ENCODE results near the gene LRRC75A. TPM values are rescaled to one million over a fixed set of nuclear protein-coding genes. Genes with fewer than 3 reads are reported as not detected.

The LRRC75A gene, protein sequence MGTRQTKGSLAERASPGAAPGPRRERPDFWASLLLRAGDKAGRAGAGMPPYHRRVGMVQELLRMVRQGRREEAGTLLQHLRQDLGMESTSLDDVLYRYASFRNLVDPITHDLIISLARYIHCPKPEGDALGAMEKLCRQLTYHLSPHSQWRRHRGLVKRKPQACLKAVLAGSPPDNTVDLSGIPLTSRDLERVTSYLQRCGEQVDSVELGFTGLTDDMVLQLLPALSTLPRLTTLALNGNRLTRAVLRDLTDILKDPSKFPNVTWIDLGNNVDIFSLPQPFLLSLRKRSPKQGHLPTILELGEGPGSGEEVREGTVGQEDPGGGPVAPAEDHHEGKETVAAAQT
- 1 to 10 TPM; 1.8 to 2.3 TPM for total RNA-seq

DNA sequence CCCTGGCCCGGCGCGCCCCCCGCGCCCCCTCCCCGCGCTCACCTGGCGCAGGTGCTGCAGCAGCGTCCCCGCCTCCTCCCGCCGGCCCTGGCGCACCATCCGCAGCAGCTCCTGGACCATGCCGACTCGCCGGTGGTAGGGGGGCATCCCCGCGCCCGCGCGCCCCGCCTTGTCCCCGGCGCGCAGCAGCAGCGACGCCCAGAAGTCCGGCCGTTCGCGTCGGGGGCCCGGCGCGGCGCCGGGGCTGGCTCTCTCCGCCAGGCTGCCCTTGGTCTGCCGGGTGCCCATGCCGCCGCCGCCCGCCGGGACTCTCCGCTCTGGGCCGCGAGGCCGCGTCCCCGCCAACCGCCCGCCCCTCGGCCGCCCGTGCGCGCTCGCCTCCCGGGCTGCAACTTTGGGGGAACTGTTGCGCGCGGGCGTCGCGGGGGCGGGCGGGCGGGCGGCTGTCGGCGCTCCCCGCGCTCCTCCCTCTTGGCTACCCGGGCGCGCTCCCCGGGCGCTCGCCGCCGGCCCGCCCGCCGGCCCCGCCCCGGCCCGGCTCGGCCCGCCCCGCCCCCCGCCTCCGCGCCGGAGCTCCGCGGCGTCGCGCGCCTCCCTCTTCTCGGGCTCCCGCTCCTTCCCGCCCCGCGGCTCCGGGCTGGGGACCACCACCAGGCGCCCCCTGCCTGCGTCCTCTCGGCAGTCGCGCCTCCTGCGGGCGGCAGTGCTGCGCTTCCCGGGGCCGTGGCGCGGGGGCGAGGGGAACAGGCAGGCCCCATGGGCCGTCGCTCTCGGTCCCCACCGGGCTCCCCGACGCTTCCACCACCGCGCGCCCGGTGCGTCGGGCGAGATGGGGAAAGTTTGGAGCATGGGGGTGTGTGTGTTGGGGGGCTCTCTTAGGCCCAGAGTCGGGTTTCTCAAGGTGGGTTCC lies at the start of gene LRRC75A:
Gene LRRC75A (minus strand): TSS at position 491 of the 910 bp plus-strand sequence. CDS start 203 bp downstream, at position 288.
- ChIA-PET CTCF (no interaction called here), POLR2A (interaction anchor here (0.6 kb wide), 1 partner anchor 25 kb away, joined by 3 read pairs; no protein-coding TSS in a partner anchor)
- Mint-ChIP-seq H3K4me3 (peak within 1 kb of the TSS; percentile 70), H3K27ac (no peak within 1 kb of the TSS), H3K36me3 (ENCODE audit: low read depth) (no peaks in the 10 kb centered on the region), H3K27me3 (peaks cover 4% of the 10 kb centered on the region), H3K4me1 (ENCODE audit: low read depth) (peaks cover 13% of the 10 kb centered on the region), H3K9me3 (no peaks in the 10 kb centered on the region)
- peak; percentile 87 for ATAC-seq
- intact Hi-C loops (cut with micrococcal nuclease), result no loop called here
- TF ChIP-seq, protein P1, sequence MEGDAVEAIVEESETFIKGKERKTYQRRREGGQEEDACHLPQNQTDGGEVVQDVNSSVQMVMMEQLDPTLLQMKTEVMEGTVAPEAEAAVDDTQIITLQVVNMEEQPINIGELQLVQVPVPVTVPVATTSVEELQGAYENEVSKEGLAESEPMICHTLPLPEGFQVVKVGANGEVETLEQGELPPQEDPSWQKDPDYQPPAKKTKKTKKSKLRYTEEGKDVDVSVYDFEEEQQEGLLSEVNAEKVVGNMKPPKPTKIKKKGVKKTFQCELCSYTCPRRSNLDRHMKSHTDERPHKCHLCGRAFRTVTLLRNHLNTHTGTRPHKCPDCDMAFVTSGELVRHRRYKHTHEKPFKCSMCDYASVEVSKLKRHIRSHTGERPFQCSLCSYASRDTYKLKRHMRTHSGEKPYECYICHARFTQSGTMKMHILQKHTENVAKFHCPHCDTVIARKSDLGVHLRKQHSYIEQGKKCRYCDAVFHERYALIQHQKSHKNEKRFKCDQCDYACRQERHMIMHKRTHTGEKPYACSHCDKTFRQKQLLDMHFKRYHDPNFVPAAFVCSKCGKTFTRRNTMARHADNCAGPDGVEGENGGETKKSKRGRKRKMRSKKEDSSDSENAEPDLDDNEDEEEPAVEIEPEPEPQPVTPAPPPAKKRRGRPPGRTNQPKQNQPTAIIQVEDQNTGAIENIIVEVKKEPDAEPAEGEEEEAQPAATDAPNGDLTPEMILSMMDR (IDR thresholded peaks at IDR 0.05), result no peak
- peak; percentile 56 for DNase-seq

DNA sequence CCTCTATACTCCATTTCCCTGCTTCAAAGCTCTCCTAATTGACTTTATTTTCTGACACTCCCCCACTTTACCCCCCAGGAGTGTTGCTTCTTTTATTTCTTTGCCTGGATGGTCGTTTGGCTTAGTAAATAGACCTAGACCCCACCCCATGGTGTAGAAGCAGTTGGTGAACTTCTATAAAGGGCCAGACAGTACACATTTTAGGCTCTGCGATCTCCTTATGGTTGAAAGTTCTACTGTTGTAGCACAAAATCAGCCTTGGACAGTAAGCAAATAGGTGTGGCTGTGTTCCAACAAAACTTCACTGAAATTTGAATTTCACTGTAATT lies 45.1 kb upstream of the LRRC75A start:
- H3K27ac Mint-ChIP-seq, result no peak overlapping the region
- no peak for ATAC-seq

DNA sequence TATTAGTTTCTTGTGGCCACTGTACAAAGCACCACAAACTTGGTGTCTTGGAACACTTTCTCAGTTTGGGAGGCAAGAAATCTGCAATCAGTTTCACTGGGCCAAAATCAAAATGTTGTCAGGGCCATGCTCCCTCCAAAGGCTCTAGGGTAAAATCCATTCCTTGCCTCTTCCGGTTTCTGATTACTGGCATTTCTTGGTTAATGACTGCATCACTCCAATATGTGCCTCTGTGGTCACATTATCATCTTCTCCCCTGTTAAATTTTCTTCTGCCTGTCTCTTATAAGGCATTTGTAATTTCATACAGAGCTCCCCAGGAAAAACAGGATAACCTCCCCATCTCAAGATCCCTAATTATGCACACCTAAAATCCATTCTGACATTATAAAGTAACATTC lies 42.2 kb upstream of the LRRC75A start:
- H3K36me3 Mint-ChIP-seq (ENCODE audit: low read depth), result no peaks in the 10 kb centered on the region
- CTCF ChIA-PET, result interaction anchor here (1.1 to 1.5 kb wide), 3 partner anchors 12 to 251 kb away, joined by 4 to 6 read pairs (median 4); no protein-coding TSS in a partner anchor

More for the DNA sequence above, 45.1 kb upstream of the LRRC75A start:
- TF ChIP-seq, protein P1 (IDR thresholded peaks at IDR 0.05), result no peak
- Mint-ChIP-seq H3K9me3 (peaks cover 3% of the 10 kb centered on the region), H3K27me3 (no peaks in the 10 kb centered on the region), H3K4me1 (ENCODE audit: low read depth) (peaks cover 10% of the 10 kb centered on the region), H3K36me3 (ENCODE audit: low read depth) (no peaks in the 10 kb centered on the region), H3K4me3 (peak overlapping the region; percentile 94)
- DNase-seq, result no peak
- ChIA-PET POLR2A (interaction anchor here (0.9 to 2.0 kb wide), 4 partner anchors 34 to 98 kb away, joined by 3 to 9 read pairs (median 4); no protein-coding TSS in a partner anchor), CTCF (interaction anchor here (0.7 to 3.4 kb wide), 7 partner anchors 26 to 153 kb away, joined by 3 to 50 read pairs (median 11); partner anchors contain the start of genes CCDC144A and ZNF287)
- intact Hi-C loops (cut with micrococcal nuclease), result loop anchor here (1.0 kb wide), 1 partner anchor 52 kb away; no protein-coding TSS in a partner anchor

DNA sequence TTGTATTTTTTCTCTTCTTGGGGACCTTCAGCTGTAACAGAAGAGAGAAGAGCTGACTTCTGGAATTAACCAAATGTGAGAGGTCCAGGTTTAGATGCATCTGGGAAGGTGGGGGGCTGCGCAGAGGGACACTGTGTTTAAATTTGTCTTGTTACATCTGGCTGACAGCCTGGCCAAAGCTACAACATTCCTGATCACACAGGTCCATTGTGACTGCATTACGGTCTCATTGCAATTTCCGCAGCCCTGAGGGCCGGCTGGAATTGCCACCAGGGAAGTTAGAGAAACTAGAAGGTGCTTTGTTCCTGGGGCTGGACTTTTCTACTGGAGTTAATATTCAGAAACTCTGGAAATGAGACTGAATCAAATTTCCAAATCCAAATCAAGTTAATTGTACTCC lies 37.9 kb upstream of the LRRC75A start:
- no peak overlapping the region for H3K27ac Mint-ChIP-seq
- POLR2A ChIA-PET, result no interaction called here
- H3K27me3 Mint-ChIP-seq, result peaks cover 15% of the 10 kb centered on the region
- ATAC-seq, result no peak
- H3K36me3 Mint-ChIP-seq (ENCODE audit: low read depth), result no peaks in the 10 kb centered on the region
- intact Hi-C loops (cut with micrococcal nuclease), result no loop called here
- no peak overlapping the region for H3K4me3 Mint-ChIP-seq
- H3K9me3 Mint-ChIP-seq, result no peaks in the 10 kb centered on the region
- DNase-seq, result no peak
- TF ChIP-seq, protein P1 (IDR thresholded peaks at IDR 0.05), result no peak
- CTCF ChIA-PET, result interaction anchor here (1.0 to 2.7 kb wide), 4 partner anchors 9 to 76 kb away, joined by 3 to 19 read pairs (median 5); no protein-coding TSS in a partner anchor
- H3K4me1 Mint-ChIP-seq (ENCODE audit: low read depth), result peaks cover 4% of the 10 kb centered on the region

More for the DNA sequence above, 42.2 kb upstream of the LRRC75A start:
- DNase-seq (no peak), ATAC-seq (no peak)
- Mint-ChIP-seq H3K27ac (no peak overlapping the region), H3K4me3 (no peak overlapping the region), H3K27me3 (peaks cover 5% of the 10 kb centered on the region), H3K4me1 (ENCODE audit: low read depth) (peaks cover 10% of the 10 kb centered on the region), H3K9me3 (no peaks in the 10 kb centered on the region)
- TF ChIP-seq, protein P1 (IDR thresholded peaks at IDR 0.05), result no peak
- POLR2A ChIA-PET, result no interaction called here
- intact Hi-C loops (cut with micrococcal nuclease), result no loop called here

All from activated CD8-positive, alpha-beta T cell treated with anti-CD3 and anti-CD28 coated beads for 36 hours (primary cell).